ENCODE results near the gene NIM1K.

Gene NIM1K

DNA sequence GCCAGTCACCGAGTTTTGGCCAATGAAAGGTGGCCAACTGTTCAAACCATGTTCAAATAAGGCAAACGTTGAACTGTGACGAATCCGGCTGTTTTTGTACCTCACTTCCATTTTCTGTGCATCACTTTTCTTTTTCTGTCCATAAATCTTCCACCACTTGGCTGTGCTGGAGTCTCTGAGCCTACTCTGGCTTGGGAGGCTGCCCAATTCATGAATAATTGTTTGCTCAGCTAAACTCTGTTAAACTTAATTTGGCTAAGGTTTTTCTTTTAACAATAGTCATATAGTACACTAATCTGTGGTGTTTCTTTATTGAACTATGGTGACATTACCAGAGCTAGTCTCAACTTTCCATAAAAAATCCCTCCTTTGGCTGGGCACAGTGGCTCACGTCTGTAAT lies 11.3 kb downstream of the NIM1K start:
- TF ChIP-seq, protein P1, sequence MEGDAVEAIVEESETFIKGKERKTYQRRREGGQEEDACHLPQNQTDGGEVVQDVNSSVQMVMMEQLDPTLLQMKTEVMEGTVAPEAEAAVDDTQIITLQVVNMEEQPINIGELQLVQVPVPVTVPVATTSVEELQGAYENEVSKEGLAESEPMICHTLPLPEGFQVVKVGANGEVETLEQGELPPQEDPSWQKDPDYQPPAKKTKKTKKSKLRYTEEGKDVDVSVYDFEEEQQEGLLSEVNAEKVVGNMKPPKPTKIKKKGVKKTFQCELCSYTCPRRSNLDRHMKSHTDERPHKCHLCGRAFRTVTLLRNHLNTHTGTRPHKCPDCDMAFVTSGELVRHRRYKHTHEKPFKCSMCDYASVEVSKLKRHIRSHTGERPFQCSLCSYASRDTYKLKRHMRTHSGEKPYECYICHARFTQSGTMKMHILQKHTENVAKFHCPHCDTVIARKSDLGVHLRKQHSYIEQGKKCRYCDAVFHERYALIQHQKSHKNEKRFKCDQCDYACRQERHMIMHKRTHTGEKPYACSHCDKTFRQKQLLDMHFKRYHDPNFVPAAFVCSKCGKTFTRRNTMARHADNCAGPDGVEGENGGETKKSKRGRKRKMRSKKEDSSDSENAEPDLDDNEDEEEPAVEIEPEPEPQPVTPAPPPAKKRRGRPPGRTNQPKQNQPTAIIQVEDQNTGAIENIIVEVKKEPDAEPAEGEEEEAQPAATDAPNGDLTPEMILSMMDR (IDR thresholded peaks at IDR 0.05; ENCODE audit: low read depth, low read length): no peak
- Histone ChIP-seq H3K4me3 (ENCODE audit: low read depth, low read length) (no peak overlapping the region), H3K4me1 (no peaks in the 10 kb centered on the region), H3K9me3 (no peaks in the 10 kb centered on the region), H3K36me3 (no peaks in the 10 kb centered on the region), H3K27me3 (no peaks in the 10 kb centered on the region; the same call in 1 of the 2 replicates)
- no peak for DNase-seq

DNA sequence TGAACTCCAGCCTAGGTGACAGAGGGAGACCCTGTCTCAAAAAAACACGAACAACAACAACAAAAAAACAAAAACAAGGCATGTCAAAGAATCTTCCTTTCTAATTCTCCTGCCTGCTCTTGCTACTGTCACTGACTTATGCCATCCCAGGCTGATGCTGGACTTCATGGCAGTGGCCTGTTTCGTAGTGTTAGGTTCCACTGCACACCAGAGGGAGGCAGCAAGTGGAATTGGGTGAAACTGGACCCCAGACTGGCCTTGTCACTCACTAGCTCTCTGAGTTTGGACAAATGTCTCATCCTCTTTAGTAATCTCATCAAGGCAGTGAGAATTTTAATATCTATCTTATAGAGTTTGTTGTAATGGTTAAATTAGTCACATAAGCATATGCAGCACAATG lies 12.9 kb downstream of the NIM1K start:
- Histone ChIP-seq H3K4me1 (no peaks in the 10 kb centered on the region), H3K36me3 (no peaks in the 10 kb centered on the region), H3K4me3 (ENCODE audit: low read depth, low read length) (no peak overlapping the region), H3K27me3 (peaks cover 9% of the 10 kb centered on the region), H3K9me3 (no peaks in the 10 kb centered on the region)
- no peak for DNase-seq
- TF ChIP-seq, protein P1 (IDR thresholded peaks at IDR 0.05; ENCODE audit: low read depth, low read length): no peak

DNA sequence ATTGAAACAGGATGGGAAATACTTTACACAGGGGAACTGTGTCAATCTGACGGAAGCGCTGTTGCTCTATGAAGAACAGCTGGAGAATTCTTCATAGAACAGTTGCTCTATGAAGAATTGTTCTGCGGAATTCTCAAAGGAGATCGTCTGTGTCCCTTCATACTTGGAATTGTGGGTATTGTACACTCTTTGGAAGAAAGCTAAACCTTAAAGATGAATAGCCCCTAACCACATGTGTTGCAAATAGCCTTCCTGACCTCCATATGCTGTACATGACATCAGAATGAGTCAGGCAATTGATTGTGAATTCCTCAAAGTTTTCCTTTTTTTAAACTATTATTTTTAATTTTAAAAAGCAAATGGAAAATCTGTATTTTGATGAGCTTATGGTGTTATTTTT lies 15.6 kb downstream of the NIM1K start:
- Histone ChIP-seq H3K9me3 (no peaks in the 10 kb centered on the region), H3K4me3 (ENCODE audit: low read depth, low read length) (no peak overlapping the region), H3K36me3 (no peaks in the 10 kb centered on the region), H3K27me3 (peaks cover 22% of the 10 kb centered on the region), H3K4me1 (no peaks in the 10 kb centered on the region)
- TF ChIP-seq, protein P1 (IDR thresholded peaks at IDR 0.05; ENCODE audit: low read depth, low read length): no peak
- no peak for DNase-seq

GRCh38 chr5:43208658-43209057 lies 16.6 kb downstream of the NIM1K start:
- TF ChIP-seq, protein P1 (IDR thresholded peaks at IDR 0.05; ENCODE audit: low read depth, low read length): no peak
- H3K27me3 ChIP-seq: peaks cover 22% of the 10 kb centered on the region
- no peak overlapping the region for H3K4me3 ChIP-seq (ENCODE audit: low read depth, low read length)
- DNase-seq: no peak
- H3K36me3 ChIP-seq: no peaks in the 10 kb centered on the region
- H3K9me3 ChIP-seq: no peaks in the 10 kb centered on the region
- no peaks in the 10 kb centered on the region for H3K4me1 ChIP-seq

GRCh38 chr5:43209060-43209459 lies 17.0 kb downstream of the NIM1K start:
- H3K36me3 ChIP-seq: no peaks in the 10 kb centered on the region
- no peak for DNase-seq
- TF ChIP-seq, protein P1 (IDR thresholded peaks at IDR 0.05; ENCODE audit: low read depth, low read length): no peak
- H3K4me3 ChIP-seq (ENCODE audit: low read depth, low read length): no peak overlapping the region
- no peaks in the 10 kb centered on the region for H3K9me3 ChIP-seq
- peaks cover 22% of the 10 kb centered on the region for H3K27me3 ChIP-seq
- H3K4me1 ChIP-seq: no peaks in the 10 kb centered on the region

- H3K27me3 ChIP-seq: peaks cover 22% of the 10 kb centered on the region
- H3K9me3 ChIP-seq: no peaks in the 10 kb centered on the region
- TF ChIP-seq, protein P1 (IDR thresholded peaks at IDR 0.05; ENCODE audit: low read depth, low read length): no peak
- H3K4me3 ChIP-seq (ENCODE audit: low read depth, low read length): no peak overlapping the region
- no peaks in the 10 kb centered on the region for H3K36me3 ChIP-seq
- DNase-seq: no peak
- no peaks in the 10 kb centered on the region for H3K4me1 ChIP-seq
Observed at GRCh38 chr5:43209833-43210232, 17.8 kb downstream of the NIM1K start.
